ENCODE results near the gene TOLLIP.
A peak's percentile ranks its signal among the peaks of the same experiment; 100 is the strongest.

Gene TOLLIP

GRCh38 chr11:1307998-1308742, 1.3 kb downstream of the TOLLIP start:
- Histone ChIP-seq H3K4ac (ENCODE audit: low read length) (no peak overlapping the region), H3K4me2 (ENCODE audit: insufficient read depth, low read length, poor library complexity, severe bottlenecking) (peak overlapping the region; percentile 72), H3K9me3 (replicated peaks in 1 of 2; ENCODE audit: control insufficient read depth in 2 of 2, insufficient read depth in 1 of 2, low read depth in 1 of 2, low read length in 2 of 2) (peaks cover 7 to 21% of the 10 kb centered on the region in 2 donors), H3K4me1 (ENCODE audit: control insufficient read depth in 2 of 2, insufficient read depth in 1 of 2, low read depth in 1 of 2, low read length in 2 of 2) (peaks cover 2 to 9% of the 10 kb centered on the region in 2 donors), H3K18ac (ENCODE audit: low read length) (no peak overlapping the region), H3K36me3 (replicated peaks in 1 of 2; ENCODE audit: control insufficient read depth in 2 of 2, insufficient read depth in 2 of 2, low read length in 2 of 2) (peaks cover 2 to 25% of the 10 kb centered on the region in 2 donors), H2BK120ac (ENCODE audit: low read depth, low read length) (no peak overlapping the region), H2BK5ac (ENCODE audit: low read length) (no peak overlapping the region), H2AK5ac (ENCODE audit: low read depth, low read length) (no peak overlapping the region), H3K23ac (ENCODE audit: low read depth, low read length, poor library complexity) (peak overlapping the region; percentile 48), H3K27me3 (ENCODE audit: control insufficient read depth in 3 of 3, insufficient read depth in 3 of 3, low read depth in 1 of 3, low read length in 3 of 3) (no peaks in the 10 kb centered on the region), H3K4me3 (ENCODE audit: low read length in 2 of 2) (peak overlapping the region in 1 of 2 donors; percentile 81), H3K9ac (ENCODE audit: low read depth, low read length, poor library complexity) (peak overlapping the region; percentile 95), H3K14ac (ENCODE audit: low read length) (no peak overlapping the region), H3K79me1 (ENCODE audit: low read depth, low read length) (peaks cover 27% of the 10 kb centered on the region), H3K27ac (replicated peaks; ENCODE audit: low read length) (no peak overlapping the region), H4K8ac (ENCODE audit: low read depth, low read length) (no peak overlapping the region), H4K91ac (ENCODE audit: low read depth, low read length, poor library complexity) (no peak overlapping the region), H2BK12ac (ENCODE audit: low read length) (no peak overlapping the region), H2BK15ac (ENCODE audit: low read length) (no peak overlapping the region), H2AFZ (ENCODE audit: low read length) (no peak overlapping the region)
- no CpG with 5 or more reads among the region's 21 CpGs for WGBS, 2 donors (ENCODE audit: extremely low coverage in 2 of 2, insufficient read length in 2 of 2, insufficient replicate concordance in 1 of 2)
- DNase-seq (ENCODE audit: low spot score), result no peak

- Histone ChIP-seq H3K4me1 (ENCODE audit: control insufficient read depth in 2 of 2, insufficient read depth in 1 of 2, low read depth in 1 of 2, low read length in 2 of 2) (peaks cover 2 to 17% of the 10 kb centered on the region in 2 donors), H3K23ac (ENCODE audit: low read depth, low read length, poor library complexity) (peak overlapping the region; percentile 57), H3K18ac (ENCODE audit: low read length) (peak overlapping the region; percentile 22), H2BK12ac (ENCODE audit: low read length) (no peak overlapping the region), H3K4me2 (ENCODE audit: insufficient read depth, low read length, poor library complexity, severe bottlenecking) (no peak overlapping the region), H2BK15ac (ENCODE audit: low read length) (no peak overlapping the region), H2AK5ac (ENCODE audit: low read depth, low read length) (no peak overlapping the region), H3K27ac (replicated peaks; ENCODE audit: low read length) (no peak overlapping the region), H4K8ac (ENCODE audit: low read depth, low read length) (no peak overlapping the region), H2BK5ac (ENCODE audit: low read length) (no peak overlapping the region), H3K4ac (ENCODE audit: low read length) (no peak overlapping the region), H3K9ac (ENCODE audit: low read depth, low read length, poor library complexity) (peak overlapping the region; percentile 57), H2BK120ac (ENCODE audit: low read depth, low read length) (no peak overlapping the region), H3K4me3 (ENCODE audit: low read length in 2 of 2) (peak overlapping the region in 1 of 2 donors; percentile 81), H3K36me3 (replicated peaks in 1 of 2; ENCODE audit: control insufficient read depth in 2 of 2, insufficient read depth in 2 of 2, low read length in 2 of 2) (peaks cover 2 to 25% of the 10 kb centered on the region in 2 donors), H2AFZ (ENCODE audit: low read length) (no peak overlapping the region), H3K79me1 (ENCODE audit: low read depth, low read length) (peaks cover 30% of the 10 kb centered on the region), H3K27me3 (ENCODE audit: control insufficient read depth in 3 of 3, insufficient read depth in 3 of 3, low read depth in 1 of 3, low read length in 3 of 3) (no peaks in the 10 kb centered on the region), H3K9me3 (replicated peaks in 1 of 2; ENCODE audit: control insufficient read depth in 2 of 2, insufficient read depth in 1 of 2, low read depth in 1 of 2, low read length in 2 of 2) (peaks cover 7 to 20% of the 10 kb centered on the region in 2 donors), H4K91ac (ENCODE audit: low read depth, low read length, poor library complexity) (no peak overlapping the region), H3K14ac (ENCODE audit: low read length) (peak overlapping the region; percentile 91)
- no CpG with 5 or more reads among the region's 21 CpGs for WGBS, 2 donors (ENCODE audit: extremely low coverage in 2 of 2, insufficient read length in 2 of 2, insufficient replicate concordance in 1 of 2)
- no peak for DNase-seq (ENCODE audit: low spot score)
Measured at GRCh38 chr11:1307163-1307870, 2.1 kb downstream of the TOLLIP start.

GRCh38 chr11:1306186-1307162, 3.0 kb downstream of the TOLLIP start:
- H3K4ac ChIP-seq (ENCODE audit: low read length), result no peak overlapping the region
- no peak overlapping the region for H3K14ac ChIP-seq (ENCODE audit: low read length)
- H4K8ac ChIP-seq (ENCODE audit: low read depth, low read length), result no peak overlapping the region
- peaks cover 2 to 25% of the 10 kb centered on the region in 2 donors for H3K36me3 ChIP-seq (replicated peaks in 1 of 2; ENCODE audit: control insufficient read depth in 2 of 2, insufficient read depth in 2 of 2, low read length in 2 of 2)
- H3K18ac ChIP-seq (ENCODE audit: low read length), result peak overlapping the region; percentile 22
- H3K27me3 ChIP-seq (ENCODE audit: control insufficient read depth in 3 of 3, insufficient read depth in 3 of 3, low read depth in 1 of 3, low read length in 3 of 3), result no peaks in the 10 kb centered on the region
- WGBS, 2 donors (ENCODE audit: extremely low coverage in 2 of 2, insufficient read length in 2 of 2, insufficient replicate concordance in 1 of 2), result no CpG with 5 or more reads among the region's 30 CpGs
- H2BK120ac ChIP-seq (ENCODE audit: low read depth, low read length), result no peak overlapping the region
- H2AFZ ChIP-seq (ENCODE audit: low read length), result no peak overlapping the region
- no peak overlapping the region for H3K27ac ChIP-seq (replicated peaks; ENCODE audit: low read length)
- H3K23ac ChIP-seq (ENCODE audit: low read depth, low read length, poor library complexity), result no peak overlapping the region
- no peak overlapping the region for H2BK12ac ChIP-seq (ENCODE audit: low read length)
- H3K9me3 ChIP-seq (replicated peaks in 1 of 2; ENCODE audit: control insufficient read depth in 2 of 2, insufficient read depth in 1 of 2, low read depth in 1 of 2, low read length in 2 of 2), result peaks cover 3 to 12% of the 10 kb centered on the region in 2 donors
- H4K91ac ChIP-seq (ENCODE audit: low read depth, low read length, poor library complexity), result no peak overlapping the region
- peaks cover 31% of the 10 kb centered on the region for H3K79me1 ChIP-seq (ENCODE audit: low read depth, low read length)
- H2BK15ac ChIP-seq (ENCODE audit: low read length), result no peak overlapping the region
- no peak overlapping the region for H3K4me2 ChIP-seq (ENCODE audit: insufficient read depth, low read length, poor library complexity, severe bottlenecking)
- peaks cover 2 to 17% of the 10 kb centered on the region in 2 donors for H3K4me1 ChIP-seq (ENCODE audit: control insufficient read depth in 2 of 2, insufficient read depth in 1 of 2, low read depth in 1 of 2, low read length in 2 of 2)
- H2AK5ac ChIP-seq (ENCODE audit: low read depth, low read length), result no peak overlapping the region
- no peak overlapping the region for H3K4me3 ChIP-seq (ENCODE audit: low read length in 2 of 2)
- no peak overlapping the region for H3K9ac ChIP-seq (ENCODE audit: low read depth, low read length, poor library complexity)
- no peak for DNase-seq (ENCODE audit: low spot score)
- H2BK5ac ChIP-seq (ENCODE audit: low read length), result no peak overlapping the region
